Measurements from ENCODE around the gene SLC1A7. TPM values are rescaled to one million over a fixed set of nuclear protein-coding genes. Genes with fewer than 3 reads are reported as not detected.

Gene SLC1A7
- total and polyA plus RNA-seq, 7 donors, result 0.04 to 6.2 (median 0.36) TPM

- no peaks in the 10 kb centered on the region for H3K27me3 ChIP-seq (ENCODE audit: insufficient read depth in 3 of 3, low read length in 2 of 3)
- H3K36me3 ChIP-seq (ENCODE audit: insufficient read depth in 1 of 2, low read depth in 1 of 2), result no peaks in the 10 kb centered on the region
- no peaks in the 10 kb centered on the region for H3K9me3 ChIP-seq
- intact Hi-C loops (cut with DNase I), result no loop called here
- ATAC-seq (peak in 3 of 4 donors; percentile 74 to 88 (median 75)), DNase-seq (peak; percentile 85 to 88)
- no peaks in the 10 kb centered on the region for H3K4me1 ChIP-seq
- 18 to 20% (median 19%) methylated on average over 16 of the region's 16 CpGs for WGBS, 3 donors
- H3K4me3 ChIP-seq, result no peak overlapping the region
- no peak overlapping the region for H3K27ac ChIP-seq
- peak; percentile 88 for TF ChIP-seq CTCF (IDR thresholded peaks at IDR 0.05)
These were observed 39.7 kb upstream of the SLC1A7 start for GRCh38 chr1:53182111-53182593.

GRCh38 chr1:53180951-53181350 is 38.5 kb upstream of the SLC1A7 start:
- no peak for TF ChIP-seq CTCF (IDR thresholded peaks at IDR 0.05)
- Histone ChIP-seq H3K27ac (no peak overlapping the region), H3K36me3 (ENCODE audit: insufficient read depth in 1 of 2, low read depth in 1 of 2) (no peaks in the 10 kb centered on the region), H3K4me1 (no peaks in the 10 kb centered on the region), H3K27me3 (ENCODE audit: insufficient read depth in 3 of 3, low read length in 2 of 3) (no peaks in the 10 kb centered on the region), H3K4me3 (no peak overlapping the region), H3K9me3 (no peaks in the 10 kb centered on the region)
- ATAC-seq (no peak), DNase-seq (no peak)
- intact Hi-C loops (cut with DNase I), result no loop called here
- WGBS, 3 donors, result 94 to 98% (median 95%) methylated on average over 5 of the region's 5 CpGs

- H3K4me1 ChIP-seq, result no peaks in the 10 kb centered on the region
- H3K9me3 ChIP-seq, result no peaks in the 10 kb centered on the region
- no peaks in the 10 kb centered on the region for H3K27me3 ChIP-seq (ENCODE audit: insufficient read depth in 3 of 3, low read length in 2 of 3)
- no peaks in the 10 kb centered on the region for H3K36me3 ChIP-seq (ENCODE audit: insufficient read depth in 1 of 2, low read depth in 1 of 2)
- intact Hi-C loops (cut with DNase I), result no loop called here
- 75 to 84% (median 82%) methylated on average over 2 of the region's 2 CpGs for WGBS, 3 donors
- ATAC-seq, result no peak
- no peak overlapping the region for H3K27ac ChIP-seq
- no peak overlapping the region for H3K4me3 ChIP-seq
- TF ChIP-seq CTCF (IDR thresholded peaks at IDR 0.05), result no peak
- DNase-seq, result no peak
These were observed 37.8 kb upstream of the SLC1A7 start for GRCh38 chr1:53180226-53180625.

GRCh38 chr1:53176452-53177208 is 34.2 kb upstream of the SLC1A7 start:
- Histone ChIP-seq H3K9me3 (no peaks in the 10 kb centered on the region), H3K27me3 (ENCODE audit: insufficient read depth in 3 of 3, low read length in 2 of 3) (no peaks in the 10 kb centered on the region), H3K4me1 (no peaks in the 10 kb centered on the region), H3K4me3 (no peak overlapping the region), H3K36me3 (ENCODE audit: insufficient read depth in 1 of 2, low read depth in 1 of 2) (no peaks in the 10 kb centered on the region), H3K27ac (no peak overlapping the region)
- intact Hi-C loops (cut with DNase I), result no loop called here
- 38 to 50% (median 42%) methylated on average over 10 of the region's 10 CpGs for WGBS, 3 donors
- no peak for TF ChIP-seq CTCF (IDR thresholded peaks at IDR 0.05)
- DNase-seq, result peak in 1 of 2 donors; percentile 24
- ATAC-seq, result peak in 2 of 4 donors; percentile 21 to 40

Measured in psoas muscle (tissue), 8 donors.